Testis (tissue), 3 donors: Measurements from ENCODE around the gene CLCN7. TPM values are rescaled to one million over a fixed set of nuclear protein-coding genes. Genes with fewer than 3 reads are reported as not detected.

Source experiments
- DNase-seq: peaks from one replicate; pipeline ENCODE4 v3.0.0-alpha.2; 2019
- H3K27ac ChIP-seq, 2 donors: fragments of 200-600 bp; sonication (generic); one replicate each; pipeline ENCODE4 v1.5.1; 2019
- H3K27me3 ChIP-seq: fragments of 200-600 bp; sonication (generic); one replicate; pipeline ENCODE4 v1.5.1; 2019
- H3K36me3 ChIP-seq: fragments of 200-600 bp; sonication (generic); one replicate; pipeline ENCODE4 v1.5.1; 2017; ENCODE audit warnings: low read depth; ENCODE audit errors: missing control alignments
- H3K4me1 ChIP-seq: fragments of 200-600 bp; sonication (generic); one replicate; pipeline ENCODE4 v1.5.1; 2019
- H3K4me3 ChIP-seq, 2 donors: fragments of 200-600 bp; sonication (generic); one replicate each; pipeline ENCODE4 v1.5.1; 2017 to 2019
- H3K9me3 ChIP-seq: fragments of 200-600 bp; sonication (generic); one replicate; pipeline ENCODE4 v1.5.1; 2017
- CTCF ChIP-seq, 3 experiments: fragments of 450-650 bp in 2 of 3; fragments of 200-600 bp in 1 of 3; sonication (generic) in 1 of 3; IDR thresholded peaks; one replicate each; pipeline ENCODE4 v1.5.1; 2016 to 2019; ENCODE audit warnings: antibody characterized with exemption in 3 of 3, mild to moderate bottlenecking in 2 of 3, moderate library complexity in 1 of 3
- POLR2A ChIP-seq: fragments of 450-650 bp; IDR thresholded peaks from one replicate; pipeline ENCODE4 v1.6.1; 2017; ENCODE audit warnings: antibody characterized with exemption, mild to moderate bottlenecking, moderate library complexity
- WGBS, 2 donors: methylation state at CpG; one replicate each; pipeline ENCODE4 v1.1.5; 2018; 5-methylcytosine and 5-hydroxymethylcytosine counted together
- intact Hi-C: fragments of 100-400 bp; cut with DNase I; formaldehyde crosslinking; loops from one replicate; pipeline ENCODE4 v1.15.1; 2023; ENCODE audit warnings: low total_unique reads
- polyA plus RNA-seq: library from polyadenylated mRNA; stranded (reverse); fragments of 350-450 nt; fragmentation: Illumina TruSeq; extraction: RNeasy Lipid Tissue Mini Kit (QIAGEN cat#74804); gene quantifications from one replicate; pipeline ENCODE4 v1.2.3, GENCODE V29; 2014; ENCODE audit warnings: low read depth, low replicate concordance; ENCODE audit not compliant: insufficient read depth
- total RNA-seq, 2 donors: library from RNA; depleted of rRNA; stranded (reverse); fragments of >200 nt; gene quantifications; one replicate each; pipeline ENCODE4 v1.2.3, GENCODE V29; 2016

CLCN7 gene
- total and polyA plus RNA-seq, 3 donors from 2014 or later, result 79.6 to 160 (median 152) TPM

DNA sequence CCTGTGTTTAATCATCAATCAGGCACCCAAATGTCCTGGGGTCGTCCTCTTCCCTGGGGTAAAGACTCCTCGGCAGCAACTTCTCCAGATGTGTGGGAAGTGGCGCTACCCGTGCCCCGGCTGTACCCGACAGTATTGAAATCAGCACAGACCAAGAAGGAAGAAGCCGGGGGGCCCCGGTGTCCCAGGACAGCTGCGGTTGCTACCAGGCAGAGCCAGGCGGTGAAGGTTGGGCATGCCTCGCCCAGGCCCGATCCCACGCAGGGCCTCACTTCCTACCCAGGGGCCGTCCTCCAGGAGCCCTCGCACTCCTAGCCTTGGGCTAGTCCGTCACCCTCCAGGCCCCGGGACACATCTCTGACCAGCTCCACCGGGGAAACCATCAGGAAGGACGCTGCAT, 21.5 kb downstream of the CLCN7 start:
- Histone ChIP-seq H3K9me3 (no peaks in the 10 kb centered on the region), H3K27me3 (no peaks in the 10 kb centered on the region), H3K36me3 (no peaks in the 10 kb centered on the region), H3K27ac (no peak overlapping the region), H3K4me1 (no peaks in the 10 kb centered on the region), H3K4me3 (no peak overlapping the region)
- no peak for DNase-seq
- intact Hi-C loops, result no loop called here
- WGBS, 2 donors, result 91 to 96% methylated on average over 16 to 19 of the region's 19 CpGs
- no peak for TF ChIP-seq CTCF (IDR thresholded peaks at IDR 0.05)
- TF ChIP-seq POLR2A, result no peak

- WGBS, 2 donors, result 96% methylated on average over 12 of the region's 20 CpGs; no CpG with 5 or more reads in 1 of the 2 donors
- DNase-seq, result no peak
- Histone ChIP-seq H3K4me1 (no peaks in the 10 kb centered on the region), H3K27me3 (no peaks in the 10 kb centered on the region), H3K27ac (no peak overlapping the region), H3K9me3 (no peaks in the 10 kb centered on the region), H3K4me3 (no peak overlapping the region), H3K36me3 (no peaks in the 10 kb centered on the region)
- no peak for TF ChIP-seq CTCF (IDR thresholded peaks at IDR 0.05)
- TF ChIP-seq POLR2A, result no peak
- intact Hi-C loops, result no loop called here
Measured at GRCh38 chr16:1452530-1452929, 22.3 kb downstream of the CLCN7 start.

GRCh38 chr16:1451702-1452392, 23.0 kb downstream of the CLCN7 start:
- DNase-seq, result no peak
- H3K36me3 ChIP-seq, result no peaks in the 10 kb centered on the region
- intact Hi-C loops, result no loop called here
- no peaks in the 10 kb centered on the region for H3K27me3 ChIP-seq
- 91 to 92% methylated on average over 28 to 34 of the region's 34 CpGs for WGBS, 2 donors
- no peaks in the 10 kb centered on the region for H3K4me1 ChIP-seq
- H3K27ac ChIP-seq, result no peak overlapping the region
- no peak for TF ChIP-seq POLR2A
- no peak for TF ChIP-seq CTCF (IDR thresholded peaks at IDR 0.05)
- no peaks in the 10 kb centered on the region for H3K9me3 ChIP-seq
- no peak overlapping the region for H3K4me3 ChIP-seq

GRCh38 chr16:1450841-1451240, 24.0 kb downstream of the CLCN7 start:
- TF ChIP-seq CTCF (IDR thresholded peaks at IDR 0.05) (no peak), POLR2A (no peak)
- DNase-seq, result no peak
- intact Hi-C loops, result no loop called here
- Histone ChIP-seq H3K9me3 (no peaks in the 10 kb centered on the region), H3K27ac (no peak overlapping the region), H3K4me3 (no peak overlapping the region), H3K27me3 (no peaks in the 10 kb centered on the region), H3K36me3 (no peaks in the 10 kb centered on the region), H3K4me1 (no peaks in the 10 kb centered on the region)
- WGBS, 2 donors, result 91 to 93% methylated on average over 10 to 16 of the region's 21 CpGs

DNA sequence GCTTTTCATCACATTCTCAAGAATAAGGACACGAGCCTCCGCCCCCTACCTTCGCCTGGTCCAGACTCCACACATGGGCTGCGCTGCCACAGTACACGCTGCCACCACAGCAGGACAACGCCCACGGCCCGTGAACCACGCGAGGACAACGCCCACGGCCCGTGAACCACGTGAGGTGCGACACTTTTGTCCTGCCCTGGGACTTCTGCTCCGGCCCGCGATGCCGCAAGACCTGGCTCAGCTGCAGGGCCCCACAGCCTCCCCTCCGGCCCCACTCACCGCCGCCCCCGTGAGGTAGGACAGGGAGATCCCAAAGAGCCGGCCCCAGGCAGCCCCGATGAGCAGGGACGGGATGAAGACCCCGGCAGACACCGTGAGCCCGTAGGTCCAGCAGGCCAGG, 24.6 kb downstream of the CLCN7 start:
- TF ChIP-seq POLR2A (no peak), CTCF (IDR thresholded peaks at IDR 0.05) (no peak)
- H3K4me3 ChIP-seq, result no peak overlapping the region
- 92 to 95% methylated on average over 28 to 29 of the region's 29 CpGs for WGBS, 2 donors
- no peaks in the 10 kb centered on the region for H3K36me3 ChIP-seq
- H3K27me3 ChIP-seq, result no peaks in the 10 kb centered on the region
- no peak for DNase-seq
- no peak overlapping the region for H3K27ac ChIP-seq
- H3K9me3 ChIP-seq, result no peaks in the 10 kb centered on the region
- intact Hi-C loops, result no loop called here
- no peaks in the 10 kb centered on the region for H3K4me1 ChIP-seq
